GM19328 (cell line): ENCODE results near the gene ZNF219.
A peak's percentile ranks its signal among the peaks of the same experiment; 100 is the strongest.

ENCODE experiments used
- ATAC-seq: cut with Tn5 transposase; IDR thresholded peaks from one replicate; pipeline ENCODE4 v1.9.1; 2021; ENCODE audit warnings: mild to moderate bottlenecking, moderate library complexity; ENCODE audit not compliant: unreplicated experiment

The ZNF219 gene

DNA sequence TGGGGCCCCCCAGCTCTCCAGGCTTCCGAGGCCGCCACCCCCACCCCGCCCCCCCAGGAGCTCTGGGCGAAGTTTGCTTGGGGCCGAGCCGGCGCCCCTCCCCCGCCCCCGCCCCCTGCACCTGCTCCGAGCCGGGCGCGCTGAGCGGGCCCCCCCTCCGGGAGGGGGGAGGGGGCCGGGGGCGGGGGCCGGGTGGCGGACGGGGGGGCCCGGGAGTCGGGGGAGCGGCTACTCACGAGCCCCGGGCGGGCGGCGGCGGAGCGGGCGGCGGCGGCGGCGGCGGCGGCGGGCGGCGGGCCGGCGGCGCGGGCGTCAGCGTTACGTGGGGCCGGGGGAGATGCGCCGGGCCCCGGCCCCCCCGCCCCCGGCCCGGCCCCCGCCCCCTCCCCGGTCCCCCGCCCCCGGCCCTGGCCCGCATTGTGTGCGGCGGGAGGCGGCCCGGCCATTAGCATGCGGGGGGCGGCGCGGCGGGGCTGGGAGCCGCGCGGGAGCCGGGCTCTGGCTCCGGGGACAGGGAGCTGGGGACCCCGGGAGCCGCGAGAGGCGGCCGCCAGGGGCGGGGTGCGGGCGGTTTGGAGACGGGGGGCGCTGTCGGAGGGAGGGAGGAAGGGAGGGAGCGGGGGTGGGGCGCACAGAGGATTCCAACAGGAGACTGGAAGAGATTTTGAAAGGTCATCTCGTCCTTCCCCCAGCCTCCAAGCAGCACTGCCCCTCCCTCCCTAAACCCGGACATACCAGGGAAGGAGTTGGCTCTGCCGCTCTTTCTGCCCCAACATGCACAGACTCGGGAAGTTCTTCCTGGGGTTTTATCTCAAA is at the start of gene ZNF219:
Gene ZNF219, minus strand, starts transcription at position 580 of the 816 bp plus-strand sequence. CDS start 5,064 bp downstream, outside the sequence.
- no peak for ATAC-seq

GRCh38 chr14:21145437-21145836 is 47.0 kb upstream of the ZNF219 start:
- no peak for ATAC-seq

DNA sequence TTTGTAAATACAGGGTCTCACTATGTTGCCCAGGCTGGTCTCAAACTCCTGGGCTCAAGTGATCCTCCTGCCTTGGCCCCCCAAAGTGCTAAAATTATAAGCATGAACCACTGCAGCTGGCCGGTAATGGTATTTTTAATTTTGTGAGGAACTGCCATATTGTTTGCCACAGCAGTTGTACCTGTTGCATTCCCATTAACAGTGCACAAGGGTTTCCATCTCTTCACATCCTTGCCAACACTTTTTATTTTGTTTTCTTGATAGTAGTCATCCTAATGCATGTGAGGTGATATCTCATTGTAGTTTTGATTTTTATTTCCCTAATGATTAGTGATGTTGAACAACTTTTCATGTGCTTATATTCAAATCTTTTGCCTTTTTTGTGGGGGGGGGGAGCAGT is 43.9 kb upstream of the ZNF219 start:
- no peak for ATAC-seq

GRCh38 chr14:21136024-21136423 is 37.6 kb upstream of the ZNF219 start:
- ATAC-seq = no peak

- ATAC-seq = no peak
These were observed 35.4 kb upstream of the ZNF219 start for GRCh38 chr14:21133901-21134300.

GRCh38 chr14:21123429-21123828 is 25.0 kb upstream of the ZNF219 start:
- ATAC-seq = no peak

- ATAC-seq = no peak
These were observed 22.7 kb upstream of the ZNF219 start for GRCh38 chr14:21121122-21121521.

- no peak for ATAC-seq
These were observed 22.2 kb upstream of the ZNF219 start for GRCh38 chr14:21120686-21121085.

DNA sequence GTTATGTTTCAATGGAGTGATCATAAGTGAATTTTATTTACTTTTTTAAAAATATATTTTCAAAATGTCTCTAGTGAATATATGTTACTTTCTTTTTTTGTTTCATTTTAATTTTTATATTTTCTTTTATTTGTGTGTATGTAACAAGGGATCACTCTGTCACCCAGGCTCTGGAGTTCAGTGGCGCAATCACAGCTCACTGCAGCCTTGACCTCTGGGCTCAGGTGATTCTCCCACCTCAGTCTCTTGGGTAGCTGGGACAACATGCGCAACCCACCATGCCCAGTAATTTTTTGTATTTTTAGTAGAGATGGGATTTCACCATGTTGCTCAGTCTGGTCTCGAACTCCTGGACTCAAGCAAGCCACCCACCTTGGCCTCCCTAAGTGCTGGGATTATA is 20.5 kb upstream of the ZNF219 start:
- ATAC-seq = no peak

GRCh38 chr14:21113369-21113768 is 14.9 kb upstream of the ZNF219 start:
- no peak for ATAC-seq

DNA sequence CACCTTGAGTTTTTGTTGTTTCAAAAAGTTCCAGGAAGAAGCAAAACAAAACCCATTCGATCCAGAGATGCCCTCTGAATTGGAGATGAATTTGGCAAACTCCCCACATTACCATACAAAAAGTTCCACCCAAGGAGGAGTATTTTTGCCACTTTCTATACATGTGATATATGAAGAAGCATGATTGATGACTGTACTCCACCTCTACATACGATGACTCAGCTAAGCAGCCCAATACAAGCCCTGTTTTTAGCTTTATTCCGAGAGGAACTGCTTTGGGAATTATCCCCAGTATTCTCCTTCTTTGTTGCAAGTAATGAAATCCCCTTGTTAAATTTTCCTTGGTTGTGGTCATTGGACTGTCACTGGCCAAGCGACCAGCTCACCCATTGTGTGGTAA is 13.8 kb upstream of the ZNF219 start:
- ATAC-seq = no peak

- no peak for ATAC-seq
These were observed 11.1 kb upstream of the ZNF219 start for GRCh38 chr14:21109377-21110138.

- no peak for ATAC-seq
These were observed 10.3 kb upstream of the ZNF219 start for GRCh38 chr14:21108791-21109190.

GRCh38 chr14:21107283-21107800 is 8.9 kb upstream of the ZNF219 start:
- no peak for ATAC-seq

GRCh38 chr14:21106498-21107282 is 8.2 kb upstream of the ZNF219 start:
- no peak for ATAC-seq

GRCh38 chr14:21106176-21106497 is 7.7 kb upstream of the ZNF219 start:
- ATAC-seq = no peak

DNA sequence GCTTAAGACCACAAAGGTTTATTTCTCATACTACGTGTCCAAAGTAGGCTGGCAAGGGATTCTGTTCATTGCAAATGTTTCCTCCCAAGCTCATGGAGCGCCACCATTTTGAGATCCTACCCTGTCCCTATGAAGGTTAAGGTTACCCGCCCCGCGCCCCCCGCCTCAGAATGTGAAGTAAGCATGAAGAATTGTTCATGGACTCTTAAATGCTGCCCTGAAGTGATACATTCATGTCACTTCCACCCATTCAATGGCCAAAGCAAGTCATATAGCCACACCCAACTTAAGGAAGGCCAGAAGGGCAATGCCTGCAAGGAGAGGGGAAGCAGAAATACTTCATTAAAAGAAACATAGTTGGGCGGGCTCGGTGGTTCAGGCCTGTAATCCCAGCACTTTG is 6.6 kb upstream of the ZNF219 start:
- no peak for ATAC-seq

- peak; percentile 41 for ATAC-seq
These were observed 6.1 kb upstream of the ZNF219 start for GRCh38 chr14:21104448-21105060.

DNA sequence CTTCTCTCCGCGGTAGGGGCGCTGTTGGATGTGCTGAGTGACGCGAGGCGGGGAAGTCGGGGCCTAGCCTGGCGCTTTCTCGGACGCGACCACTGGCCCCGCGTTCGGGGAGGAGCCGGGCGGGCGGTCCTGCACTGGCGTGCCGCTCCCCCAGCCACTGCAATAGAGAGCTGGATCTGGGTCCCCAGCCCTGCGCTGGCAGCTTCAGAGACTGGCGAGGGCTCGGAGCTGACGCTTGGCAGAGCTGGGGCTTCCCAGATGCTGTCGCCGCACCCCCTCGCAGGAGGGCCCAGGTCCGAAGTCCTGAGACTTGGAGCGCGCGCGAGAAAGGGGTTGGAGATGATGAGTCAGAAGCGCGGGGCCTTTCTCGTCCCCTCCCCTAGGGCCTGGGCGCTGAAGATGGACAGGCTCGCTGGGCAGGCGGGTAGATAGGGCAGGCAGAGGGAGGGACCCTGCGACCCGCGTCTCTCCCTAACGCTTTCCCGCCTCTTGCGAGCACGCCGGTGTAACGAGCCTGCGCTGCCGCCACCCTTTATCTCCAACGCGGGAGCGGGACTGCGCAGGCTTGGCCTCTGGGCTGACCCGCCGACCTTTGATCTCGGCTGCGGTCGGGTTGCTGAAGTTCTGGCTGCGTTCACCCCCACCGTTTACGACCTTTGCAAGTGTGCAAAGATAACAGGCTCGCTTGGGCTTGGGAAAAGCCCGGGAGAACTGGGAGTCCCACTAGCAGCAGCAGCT is 5.4 kb upstream of the ZNF219 start:
- peak; percentile 85 for ATAC-seq

DNA sequence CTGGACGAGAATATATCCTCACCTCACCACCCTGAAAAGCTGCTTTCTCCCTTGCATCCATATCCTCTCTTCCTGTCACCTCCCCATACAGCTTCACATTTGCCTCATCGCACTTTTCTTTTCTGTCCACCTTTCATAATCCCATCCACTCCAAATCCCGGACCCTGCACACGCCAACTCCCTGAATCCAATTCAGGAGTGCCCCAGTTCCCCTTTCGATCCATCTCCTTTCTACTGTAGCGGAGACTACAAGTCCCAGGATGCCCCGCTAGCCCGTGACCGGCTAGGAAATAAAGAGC is 4.9 kb upstream of the ZNF219 start:
- no peak for ATAC-seq
